Measurements from ENCODE around the gene ITPRIPL2.

Gene ITPRIPL2

GRCh38 chr16:19145010-19145409 lies 31.2 kb downstream of the ITPRIPL2 start:
- DNase-seq, result no peak

GRCh38 chr16:19147126-19147525 lies 33.4 kb downstream of the ITPRIPL2 start:
- DNase-seq, result no peak

DNA sequence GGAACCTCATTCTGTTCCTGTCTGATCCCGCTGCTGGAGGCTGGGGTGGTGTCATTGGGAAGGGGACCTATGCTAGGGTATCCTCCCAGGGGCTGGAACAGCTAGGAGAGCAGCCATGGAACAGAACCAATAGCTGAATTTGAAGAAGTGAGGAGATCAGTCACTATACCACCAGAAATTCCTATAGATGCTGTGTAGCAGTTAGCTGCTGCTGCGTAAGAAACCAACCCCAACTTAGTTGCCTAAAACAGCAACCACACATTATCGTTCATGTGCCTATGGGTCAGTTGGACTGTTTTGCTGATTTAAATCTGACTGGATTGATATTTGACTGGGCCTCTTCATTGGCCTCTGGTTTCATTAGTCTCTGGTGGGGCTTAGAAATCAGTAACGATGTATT lies 33.9 kb downstream of the ITPRIPL2 start:
- no peak for DNase-seq

DNA sequence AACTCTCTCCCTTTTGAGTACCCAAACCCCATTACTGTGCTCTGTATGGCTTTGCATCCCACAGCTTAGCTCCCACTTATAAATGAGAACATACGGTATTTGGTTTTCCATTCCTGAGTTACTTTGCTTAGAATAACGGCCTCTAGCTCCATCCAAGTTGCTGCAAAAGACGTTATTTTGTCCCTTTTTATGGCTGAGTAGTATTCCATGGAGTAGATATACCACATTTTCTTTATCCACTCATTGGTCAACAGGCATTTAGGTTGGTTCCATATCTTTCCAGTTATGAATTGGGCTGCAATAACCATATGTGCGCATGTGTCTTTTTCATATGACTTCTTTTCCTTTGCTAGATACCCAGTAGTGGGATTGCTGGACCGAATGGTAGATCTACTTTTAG lies 34.4 kb downstream of the ITPRIPL2 start:
- DNase-seq, result no peak

DNA sequence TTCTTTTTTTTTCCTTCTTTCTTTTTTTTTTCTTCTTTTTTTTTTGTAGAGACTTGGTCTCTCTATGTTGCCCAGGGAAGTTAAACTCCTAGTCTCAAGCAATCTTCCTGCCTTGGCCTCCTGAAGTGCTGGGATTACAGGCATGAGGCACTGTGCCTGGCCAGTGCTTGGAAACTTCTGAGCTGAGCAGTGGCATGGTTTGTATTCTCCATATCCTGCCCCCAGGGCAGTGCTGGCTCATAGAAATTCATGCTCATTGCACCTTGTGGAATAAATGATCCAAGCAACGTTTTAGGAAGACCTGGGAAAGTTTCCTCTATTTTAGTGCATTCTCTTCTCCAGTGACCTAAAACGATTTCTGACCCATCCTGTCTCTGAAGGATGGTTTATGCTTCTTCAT lies 37.5 kb downstream of the ITPRIPL2 start:
- DNase-seq, result no peak

DNA sequence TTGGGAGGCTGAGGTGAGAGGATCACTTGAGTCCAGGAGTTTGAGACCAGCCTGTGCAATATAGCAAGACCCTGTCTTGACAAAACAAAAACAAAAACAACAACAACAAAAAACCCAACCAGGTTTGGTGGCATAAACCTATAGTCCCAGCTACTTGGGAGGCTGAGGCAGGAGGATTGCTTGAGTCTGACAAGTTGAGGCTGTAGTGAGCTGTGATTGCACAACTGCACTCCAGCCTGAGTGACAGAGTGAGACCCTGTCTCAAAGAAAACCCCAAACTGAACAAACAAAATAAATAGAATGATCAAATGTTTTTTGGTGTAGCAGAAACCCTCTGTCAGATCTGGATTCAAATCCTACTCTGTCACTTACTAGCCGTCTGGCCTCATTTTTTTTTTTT lies 38.3 kb downstream of the ITPRIPL2 start:
- no peak for DNase-seq

DNA sequence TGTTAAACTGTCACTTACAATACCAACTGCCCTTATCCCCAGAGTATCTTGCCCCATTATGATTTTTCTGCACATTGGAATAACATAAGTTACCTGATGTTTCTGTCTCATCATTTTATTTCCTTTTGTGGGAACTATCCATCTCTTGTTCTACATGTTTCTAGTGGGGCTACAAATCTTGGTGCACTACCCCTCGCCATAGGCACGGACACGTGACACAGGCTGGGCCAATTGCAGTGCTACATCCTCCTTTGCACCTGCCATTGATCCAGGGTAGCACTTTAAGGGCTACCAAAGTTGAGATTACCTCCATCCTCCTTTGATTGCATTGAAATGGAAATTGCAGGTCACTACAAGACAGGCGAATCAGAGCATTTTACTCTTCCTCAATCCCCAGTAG lies 40.1 kb downstream of the ITPRIPL2 start:
- no peak for DNase-seq

GRCh38 chr16:19162085-19162484 lies 48.3 kb downstream of the ITPRIPL2 start:
- DNase-seq, result no peak

DNA sequence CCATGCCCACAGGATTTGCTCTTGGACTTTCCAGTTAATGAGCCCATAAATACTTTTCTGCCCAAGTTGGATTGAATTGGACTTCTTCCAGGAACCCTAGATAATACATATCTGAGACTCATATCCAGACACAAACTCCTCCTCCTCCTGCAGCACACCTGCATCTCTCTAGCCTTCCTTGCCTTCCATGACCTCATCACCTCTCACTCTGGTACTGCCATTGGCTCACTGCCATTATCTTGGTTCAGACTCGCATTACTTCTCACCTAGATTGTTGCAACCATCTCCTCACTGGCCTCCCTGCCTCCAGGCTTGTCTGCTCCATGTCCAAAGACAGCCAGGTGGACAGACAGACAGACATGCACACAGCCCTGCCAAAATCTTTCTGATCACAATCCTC lies 49.5 kb downstream of the ITPRIPL2 start:
- no peak for DNase-seq

DNA sequence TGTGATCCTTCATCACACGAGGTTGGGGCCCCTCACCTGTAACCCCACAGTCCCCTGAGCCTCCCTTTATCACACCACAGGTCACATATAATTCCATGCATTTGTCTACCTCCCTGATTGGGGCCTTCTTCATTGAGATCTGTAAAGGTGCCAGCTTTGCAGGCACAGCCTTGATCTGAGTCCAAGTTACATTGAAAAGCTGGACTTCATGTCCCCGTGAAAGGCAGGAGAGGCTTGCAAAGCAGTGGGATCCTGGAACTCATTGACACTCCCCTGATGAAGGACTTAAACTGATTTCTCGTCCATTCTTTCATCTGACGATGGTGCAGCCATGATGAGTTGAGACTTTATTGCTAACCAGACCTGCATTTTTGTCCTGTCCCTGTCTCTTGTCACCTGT lies 50.5 kb downstream of the ITPRIPL2 start:
- DNase-seq, result no peak

- no peak for DNase-seq
Observed at GRCh38 chr16:19165101-19165500, 51.3 kb downstream of the ITPRIPL2 start.

DNA sequence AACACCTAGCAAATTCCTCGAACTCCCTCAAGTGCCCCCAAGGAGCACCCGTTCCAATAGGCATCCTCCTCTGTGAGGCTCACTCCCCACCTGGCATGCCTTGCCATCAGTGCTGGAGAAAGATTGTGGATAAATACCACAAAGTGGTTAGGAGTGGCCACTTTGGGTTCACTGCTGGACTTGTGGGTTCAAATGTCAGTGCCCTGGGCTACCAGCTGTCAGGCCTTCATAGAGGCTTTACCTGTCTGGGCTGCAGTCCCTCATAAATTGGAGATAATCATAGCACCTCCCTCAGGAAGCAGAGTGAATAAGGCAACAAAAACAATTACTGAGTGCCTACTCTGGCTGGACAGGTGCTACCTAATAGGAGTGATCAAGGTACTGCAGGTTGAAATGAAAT lies 52.7 kb downstream of the ITPRIPL2 start:
- DNase-seq, result no peak

DNA sequence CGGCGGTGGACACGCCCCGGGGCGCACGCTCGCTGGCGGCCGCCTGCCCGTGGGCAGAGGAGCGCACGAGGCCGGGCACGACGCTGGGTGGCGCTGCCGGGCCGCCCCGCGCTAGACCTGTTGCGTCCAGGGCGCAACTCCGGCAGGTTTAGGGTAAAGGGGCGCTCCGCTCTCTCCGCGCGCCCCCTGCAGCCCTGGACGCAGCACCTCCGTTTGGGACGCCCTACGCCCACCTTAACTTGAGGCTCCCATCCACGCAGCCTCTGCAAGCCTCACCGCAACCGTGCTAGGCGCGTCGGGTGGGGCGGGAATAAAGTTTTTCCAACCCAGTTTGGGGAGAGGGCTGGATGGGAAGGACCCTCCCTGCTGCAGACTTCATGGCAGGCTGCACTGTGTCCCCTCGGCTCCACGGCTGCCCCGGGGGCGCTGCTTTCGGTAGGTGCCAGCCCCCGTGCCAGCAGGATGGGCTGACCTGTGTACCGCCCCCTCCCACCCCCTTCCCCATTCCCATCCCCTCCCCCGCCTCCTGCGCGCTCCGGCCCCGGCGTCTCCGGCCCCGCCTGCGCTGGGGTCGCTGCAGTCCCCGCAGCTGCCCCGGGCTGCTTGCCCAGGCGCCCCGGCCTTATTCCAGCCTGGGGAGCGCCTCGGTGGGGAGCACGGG lies 54.1 kb downstream of the ITPRIPL2 start, which contains the start of gene SYT17:
TSS of gene SYT17 (plus strand) at position 531 of the 661 bp plus-strand sequence. CDS start 407 bp downstream, outside the sequence.
- no peak for DNase-seq

- DNase-seq, result no peak
Observed at GRCh38 chr16:19168371-19169081, 54.8 kb downstream of the ITPRIPL2 start.

- DNase-seq, result no peak
Observed at GRCh38 chr16:19169082-19169639, 55.4 kb downstream of the ITPRIPL2 start.

DNA sequence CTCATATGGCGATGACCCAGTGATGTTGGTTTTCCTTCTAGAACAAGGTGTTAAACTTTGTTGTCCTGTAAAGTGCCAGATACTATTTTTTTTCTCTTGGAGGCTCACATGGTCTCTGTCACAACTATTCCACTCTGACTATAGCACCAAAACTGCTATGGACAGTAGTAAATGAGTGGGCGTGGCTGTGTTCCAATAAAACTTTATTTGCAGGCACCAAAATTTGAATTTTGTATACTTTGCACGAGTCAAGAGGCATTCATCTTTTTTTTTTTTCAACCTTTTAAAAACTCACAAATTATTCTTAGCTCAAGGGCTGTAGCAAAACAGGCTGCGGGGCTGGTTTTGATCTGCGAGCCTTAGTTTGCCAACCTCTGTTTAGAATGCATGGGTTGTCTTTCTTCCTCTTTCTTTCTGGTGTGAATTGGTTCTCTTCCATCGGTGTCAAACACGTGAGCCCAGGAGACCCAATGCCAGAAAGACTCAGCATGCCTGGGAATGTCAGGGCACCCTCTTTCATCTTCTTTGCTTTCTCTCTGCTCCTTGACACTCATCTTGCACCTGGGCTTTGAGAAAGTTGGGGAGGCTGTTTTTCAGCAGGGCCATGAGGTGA lies 56.4 kb downstream of the ITPRIPL2 start:
- no peak for DNase-seq

Data from NCI-H526 treated with DMSO at 0.1 percent for 48 hours (cell line).